Spleen (tissue), 7 donors: Measurements from ENCODE around the gene ARHGAP11A.
"Not testable (repeated sequence)": the region's sequence is repeated elsewhere in the genome, so short reads cannot be mapped to it uniquely, and the experiment has no call there.

Experiments
- POLR2A ChIP-seq, 3 donors: fragments of 450-650 bp; IDR thresholded peaks; one replicate each; pipeline ENCODE4 v1.5.1; 2017; ENCODE audit warnings: antibody characterized with exemption in 3 of 3, mild to moderate bottlenecking in 1 of 3
- POLR2AphosphoS5 ChIP-seq, 3 donors: sonication (generic); formaldehyde crosslinking; IDR thresholded peaks; one replicate each; pipeline ENCODE4 v1.5.1; 2017; ENCODE audit warnings: antibody characterized with exemption in 3 of 3
- TF ChIP-seq, protein P1 (sequence below), 11 experiments: fragments of 200-600 bp in 7 of 11; fragments of 450-650 bp in 4 of 11; sonication (generic) in 4 of 11; IDR thresholded peaks in 8 of 11; conservative IDR thresholded peaks in 3 of 11; 1 replicate in 7 of 11; 2 replicates in 4 of 11; pipeline versions ENCODE4 v1.4.0 to v1.8.0; 2016 to 2021; ENCODE audit warnings: antibody characterized with exemption in 11 of 11, inconsistent platforms in 4 of 11, mild to moderate bottlenecking in 1 of 11
- donor health status: DM: no; HTN: no; CAD: no; lungs with moderate emphysema.
- donor health status: DM: no; HTN: no; CAD: no.
- donor health status: DM: no; HTN: no; CAD: no.

DNA sequence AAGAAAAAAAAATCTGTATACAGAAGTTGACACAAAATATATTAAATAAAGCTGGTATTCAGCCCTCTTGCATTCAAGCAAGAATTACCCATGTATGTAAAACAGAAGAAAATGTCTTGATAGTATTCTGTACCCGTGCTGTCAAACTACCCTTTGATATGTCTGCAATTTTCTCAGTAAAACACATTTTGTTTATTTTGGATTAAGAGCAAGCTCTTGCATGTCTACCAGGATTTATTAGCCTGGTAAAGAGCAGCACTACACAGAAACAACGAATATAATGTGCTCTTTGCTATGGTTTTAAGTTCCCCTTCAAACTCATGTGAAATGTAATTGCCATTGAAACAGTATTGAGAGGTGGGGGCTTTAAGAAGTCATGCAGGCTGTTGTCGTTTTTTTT is 46.3 kb upstream of the ARHGAP11A start:
- TF ChIP-seq POLR2A, POLR2AphosphoS5 (IDR thresholded peaks at IDR 0.05): not testable (repeated sequence)
- TF ChIP-seq, protein P1, sequence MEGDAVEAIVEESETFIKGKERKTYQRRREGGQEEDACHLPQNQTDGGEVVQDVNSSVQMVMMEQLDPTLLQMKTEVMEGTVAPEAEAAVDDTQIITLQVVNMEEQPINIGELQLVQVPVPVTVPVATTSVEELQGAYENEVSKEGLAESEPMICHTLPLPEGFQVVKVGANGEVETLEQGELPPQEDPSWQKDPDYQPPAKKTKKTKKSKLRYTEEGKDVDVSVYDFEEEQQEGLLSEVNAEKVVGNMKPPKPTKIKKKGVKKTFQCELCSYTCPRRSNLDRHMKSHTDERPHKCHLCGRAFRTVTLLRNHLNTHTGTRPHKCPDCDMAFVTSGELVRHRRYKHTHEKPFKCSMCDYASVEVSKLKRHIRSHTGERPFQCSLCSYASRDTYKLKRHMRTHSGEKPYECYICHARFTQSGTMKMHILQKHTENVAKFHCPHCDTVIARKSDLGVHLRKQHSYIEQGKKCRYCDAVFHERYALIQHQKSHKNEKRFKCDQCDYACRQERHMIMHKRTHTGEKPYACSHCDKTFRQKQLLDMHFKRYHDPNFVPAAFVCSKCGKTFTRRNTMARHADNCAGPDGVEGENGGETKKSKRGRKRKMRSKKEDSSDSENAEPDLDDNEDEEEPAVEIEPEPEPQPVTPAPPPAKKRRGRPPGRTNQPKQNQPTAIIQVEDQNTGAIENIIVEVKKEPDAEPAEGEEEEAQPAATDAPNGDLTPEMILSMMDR (IDR thresholded peaks at IDR 0.05 in 8 of 11, conservative IDR thresholded peaks at IDR 0.05 in 3 of 11): not testable (repeated sequence)
